Measurements from ENCODE around the gene FHL3. TPM values are rescaled to one million over a fixed set of nuclear protein-coding genes. Genes with fewer than 3 reads are reported as not detected.

The FHL3 gene
- total and polyA plus RNA-seq, 2 donors (not counting 3 experiments of a cell fraction or from before 2014, with no cell fraction given), result 26.1 to 58.7 TPM

DNA sequence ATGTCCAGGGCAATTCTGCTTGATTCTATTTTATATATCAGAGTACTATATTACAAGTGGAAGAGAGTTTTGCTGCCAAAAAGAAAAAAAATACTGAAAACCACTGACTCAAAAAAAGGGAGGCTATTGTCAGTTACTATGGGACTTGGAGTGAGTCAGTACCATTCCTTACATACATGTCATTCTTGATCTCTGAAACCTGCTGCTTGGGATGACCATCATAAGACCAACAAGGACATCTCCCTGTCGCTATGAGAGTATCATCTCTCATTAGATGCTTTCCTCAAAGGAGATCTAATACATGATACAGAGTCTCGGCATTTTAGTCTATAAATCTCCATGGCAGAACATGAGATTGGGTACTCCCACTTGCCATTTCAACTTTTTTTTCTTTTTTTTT lies 46.6 kb downstream of the FHL3 start:
- FAIRE-seq, result no peak
- Histone ChIP-seq H2AFZ (ENCODE audit: low read depth, low read length) (no peak overlapping the region), H3K4me3 (replicated peaks in 1 of 3; ENCODE audit: insufficient read depth in 1 of 3, low read depth in 1 of 3, low read length in 3 of 3) (no peak overlapping the region), H3K27ac (ENCODE audit: insufficient read depth, low read depth, low read length) (no peak overlapping the region), H3K79me2 (ENCODE audit: control insufficient read depth, insufficient read depth, low read length) (no peaks in the 10 kb centered on the region), H4K20me1 (replicated peaks; ENCODE audit: control insufficient read depth, extremely low read depth, insufficient read depth, low read length) (no peaks in the 10 kb centered on the region), H3K9me3 (replicated peaks; ENCODE audit: control insufficient read depth, insufficient read depth, low read length) (no peaks in the 10 kb centered on the region), H3K4me1 (ENCODE audit: control insufficient read depth, extremely low read depth, insufficient read depth, low read length) (no peaks in the 10 kb centered on the region), H3K9me1 (replicated peaks; ENCODE audit: control insufficient read depth, extremely low read depth, insufficient read depth, low read length) (no peaks in the 10 kb centered on the region), H3K36me3 (ENCODE audit: control insufficient read depth in 2 of 2, extremely low read depth in 1 of 2, insufficient read depth in 2 of 2, low read length in 2 of 2) (peaks cover 8 to 17% of the 10 kb centered on the region in 2 experiments), H3K27me3 (ENCODE audit: control insufficient read depth in 2 of 2, insufficient read depth in 2 of 2, low read length in 2 of 2) (no peaks in the 10 kb centered on the region), H3K9ac (replicated peaks; ENCODE audit: extremely low read depth, insufficient read depth, low read length) (no peak overlapping the region), H3K4me2 (ENCODE audit: insufficient read depth, low read length) (no peak overlapping the region)
- no TSS peak for BruUV-seq (replicated peaks)
- ChIA-PET CTCF (interaction anchor here (1.3 kb wide), 1 partner anchor 23 kb away, joined by 3 read pairs; no protein-coding TSS in a partner anchor), POLR2A (no interaction called here)
- intact Hi-C loops (cut with micrococcal nuclease) (no loop called here), dilution Hi-C loops (cut with MboI; ENCODE audit: extremely low pct_ligation_motif_present, low sequenced_read_pairs) (no loop called here)
- no peak for DNase-seq (ENCODE audit: low read depth, low spot score)
- TF ChIP-seq EZH2 (IDR thresholded peaks at IDR 0.05; ENCODE audit: borderline replicate concordance, low read depth, low read length, severe bottlenecking) (no peak), POLR2A (IDR thresholded peaks at IDR 0.05; ENCODE audit: low read depth, low read length) (no peak), GATA2 (IDR thresholded peaks at IDR 0.05; ENCODE audit: insufficient read depth, insufficient read length, low read depth, low read length) (no peak)
- TF ChIP-seq, protein P1, sequence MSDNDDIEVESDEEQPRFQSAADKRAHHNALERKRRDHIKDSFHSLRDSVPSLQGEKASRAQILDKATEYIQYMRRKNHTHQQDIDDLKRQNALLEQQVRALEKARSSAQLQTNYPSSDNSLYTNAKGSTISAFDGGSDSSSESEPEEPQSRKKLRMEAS (IDR thresholded peaks at IDR 0.05; ENCODE audit: insufficient read depth, insufficient read length), result no peak
- TF ChIP-seq, protein P2, sequence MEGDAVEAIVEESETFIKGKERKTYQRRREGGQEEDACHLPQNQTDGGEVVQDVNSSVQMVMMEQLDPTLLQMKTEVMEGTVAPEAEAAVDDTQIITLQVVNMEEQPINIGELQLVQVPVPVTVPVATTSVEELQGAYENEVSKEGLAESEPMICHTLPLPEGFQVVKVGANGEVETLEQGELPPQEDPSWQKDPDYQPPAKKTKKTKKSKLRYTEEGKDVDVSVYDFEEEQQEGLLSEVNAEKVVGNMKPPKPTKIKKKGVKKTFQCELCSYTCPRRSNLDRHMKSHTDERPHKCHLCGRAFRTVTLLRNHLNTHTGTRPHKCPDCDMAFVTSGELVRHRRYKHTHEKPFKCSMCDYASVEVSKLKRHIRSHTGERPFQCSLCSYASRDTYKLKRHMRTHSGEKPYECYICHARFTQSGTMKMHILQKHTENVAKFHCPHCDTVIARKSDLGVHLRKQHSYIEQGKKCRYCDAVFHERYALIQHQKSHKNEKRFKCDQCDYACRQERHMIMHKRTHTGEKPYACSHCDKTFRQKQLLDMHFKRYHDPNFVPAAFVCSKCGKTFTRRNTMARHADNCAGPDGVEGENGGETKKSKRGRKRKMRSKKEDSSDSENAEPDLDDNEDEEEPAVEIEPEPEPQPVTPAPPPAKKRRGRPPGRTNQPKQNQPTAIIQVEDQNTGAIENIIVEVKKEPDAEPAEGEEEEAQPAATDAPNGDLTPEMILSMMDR (IDR thresholded peaks at IDR 0.05; ENCODE audit: extremely low read depth in 1 of 2, insufficient read depth in 1 of 2, low read depth in 1 of 2, low read length in 2 of 2), result no peak

DNA sequence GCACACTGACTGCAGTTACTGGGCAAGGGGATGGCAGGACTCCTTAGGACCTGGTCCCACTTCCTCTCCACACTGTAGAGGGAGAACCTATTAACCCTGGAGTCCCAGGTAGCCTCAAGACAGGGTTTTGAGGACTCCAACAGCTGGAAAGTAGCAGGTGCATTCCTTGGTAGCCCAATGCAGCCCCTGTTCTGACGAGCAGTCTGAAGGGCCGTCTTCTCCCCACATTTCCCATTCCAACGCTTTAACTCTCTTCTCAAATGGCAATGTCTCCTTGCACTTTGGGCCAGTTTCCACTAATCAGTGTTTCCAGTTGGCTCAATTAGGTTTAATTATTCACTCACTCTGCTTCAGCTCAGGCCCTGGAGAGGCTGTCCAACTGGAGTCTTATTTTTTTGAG lies 49.6 kb downstream of the FHL3 start:
- Histone ChIP-seq H4K20me1 (replicated peaks; ENCODE audit: control insufficient read depth, extremely low read depth, insufficient read depth, low read length) (no peaks in the 10 kb centered on the region), H3K4me2 (ENCODE audit: insufficient read depth, low read length) (no peak overlapping the region), H3K27ac (ENCODE audit: insufficient read depth, low read depth, low read length) (no peak overlapping the region), H3K36me3 (ENCODE audit: control insufficient read depth in 2 of 2, extremely low read depth in 1 of 2, insufficient read depth in 2 of 2, low read length in 2 of 2) (peaks cover 8 to 17% of the 10 kb centered on the region in 2 experiments), H3K9ac (replicated peaks; ENCODE audit: extremely low read depth, insufficient read depth, low read length) (no peak overlapping the region), H3K4me3 (replicated peaks in 1 of 3; ENCODE audit: insufficient read depth in 1 of 3, low read depth in 1 of 3, low read length in 3 of 3) (no peak overlapping the region), H2AFZ (ENCODE audit: low read depth, low read length) (no peak overlapping the region), H3K9me1 (replicated peaks; ENCODE audit: control insufficient read depth, extremely low read depth, insufficient read depth, low read length) (no peaks in the 10 kb centered on the region), H3K9me3 (replicated peaks; ENCODE audit: control insufficient read depth, insufficient read depth, low read length) (no peaks in the 10 kb centered on the region), H3K4me1 (ENCODE audit: control insufficient read depth, extremely low read depth, insufficient read depth, low read length) (no peaks in the 10 kb centered on the region), H3K27me3 (ENCODE audit: control insufficient read depth in 2 of 2, insufficient read depth in 2 of 2, low read length in 2 of 2) (no peaks in the 10 kb centered on the region), H3K79me2 (ENCODE audit: control insufficient read depth, insufficient read depth, low read length) (no peaks in the 10 kb centered on the region)
- DNase-seq (ENCODE audit: low read depth, low spot score) (no peak), FAIRE-seq (no peak)
- intact Hi-C loops (cut with micrococcal nuclease) (no loop called here), dilution Hi-C loops (cut with MboI; ENCODE audit: extremely low pct_ligation_motif_present, low sequenced_read_pairs) (no loop called here)
- ChIA-PET POLR2A (no interaction called here), CTCF (no interaction called here)
- no TSS peak for BruUV-seq (replicated peaks)
- TF ChIP-seq POLR2AphosphoS5 (IDR thresholded peaks at IDR 0.05; ENCODE audit: insufficient read depth, low read depth, low read length) (no peak), POLR2A (IDR thresholded peaks at IDR 0.05; ENCODE audit: low read depth, low read length) (no peak), EZH2 (IDR thresholded peaks at IDR 0.05; ENCODE audit: borderline replicate concordance, low read depth, low read length, severe bottlenecking) (no peak), MYC (IDR thresholded peaks at IDR 0.05; ENCODE audit: low read depth, low read length) (no peak), GATA2 (IDR thresholded peaks at IDR 0.05; ENCODE audit: insufficient read depth, insufficient read length, low read depth, low read length) (no peak), JUN (IDR thresholded peaks at IDR 0.05; ENCODE audit: borderline replicate concordance, insufficient read depth, insufficient read length, low read depth) (no peak), FOS (IDR thresholded peaks at IDR 0.05; ENCODE audit: borderline replicate concordance, insufficient read depth, low read length) (no peak)
- TF ChIP-seq, protein P1 (IDR thresholded peaks at IDR 0.05; ENCODE audit: insufficient read depth, insufficient read length), result no peak
- TF ChIP-seq, protein P2 (IDR thresholded peaks at IDR 0.05; ENCODE audit: extremely low read depth in 1 of 2, insufficient read depth in 1 of 2, low read depth in 1 of 2, low read length in 2 of 2), result no peak
